ENCODE results near the gene NOS2. TPM values are rescaled to one million over a fixed set of nuclear protein-coding genes. Genes with fewer than 3 reads are reported as not detected.

Gene NOS2
- total RNA-seq, 1 donor from 2014 or later, result not detected

DNA sequence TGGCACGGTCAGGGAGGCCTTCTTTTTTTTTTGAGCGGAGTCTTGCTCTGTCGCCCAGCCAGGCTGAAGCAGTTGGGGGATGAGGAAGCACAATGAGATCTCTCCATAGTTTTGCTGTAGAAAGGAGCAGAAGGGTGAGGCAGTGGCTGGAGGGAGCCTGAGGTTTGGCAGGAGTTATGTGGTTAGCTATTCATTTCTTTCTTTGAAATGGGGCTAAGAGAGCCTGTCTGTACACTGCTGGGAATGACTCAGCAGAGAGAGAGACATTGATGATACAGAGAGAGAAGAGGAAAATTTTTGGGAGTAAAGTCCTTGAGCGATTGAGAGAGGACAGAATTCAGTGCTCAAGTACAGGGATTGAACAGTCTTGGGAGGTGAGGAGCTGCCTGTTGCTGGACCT lies 22.1 kb downstream of the NOS2 start:
- H3K36me3 ChIP-seq, result no peaks in the 10 kb centered on the region
- intact Hi-C loops (cut with DNase I), result no loop called here
- no peaks in the 10 kb centered on the region for H3K9me3 ChIP-seq
- H3K27ac ChIP-seq, result no peak overlapping the region
- TF ChIP-seq, protein P1, sequence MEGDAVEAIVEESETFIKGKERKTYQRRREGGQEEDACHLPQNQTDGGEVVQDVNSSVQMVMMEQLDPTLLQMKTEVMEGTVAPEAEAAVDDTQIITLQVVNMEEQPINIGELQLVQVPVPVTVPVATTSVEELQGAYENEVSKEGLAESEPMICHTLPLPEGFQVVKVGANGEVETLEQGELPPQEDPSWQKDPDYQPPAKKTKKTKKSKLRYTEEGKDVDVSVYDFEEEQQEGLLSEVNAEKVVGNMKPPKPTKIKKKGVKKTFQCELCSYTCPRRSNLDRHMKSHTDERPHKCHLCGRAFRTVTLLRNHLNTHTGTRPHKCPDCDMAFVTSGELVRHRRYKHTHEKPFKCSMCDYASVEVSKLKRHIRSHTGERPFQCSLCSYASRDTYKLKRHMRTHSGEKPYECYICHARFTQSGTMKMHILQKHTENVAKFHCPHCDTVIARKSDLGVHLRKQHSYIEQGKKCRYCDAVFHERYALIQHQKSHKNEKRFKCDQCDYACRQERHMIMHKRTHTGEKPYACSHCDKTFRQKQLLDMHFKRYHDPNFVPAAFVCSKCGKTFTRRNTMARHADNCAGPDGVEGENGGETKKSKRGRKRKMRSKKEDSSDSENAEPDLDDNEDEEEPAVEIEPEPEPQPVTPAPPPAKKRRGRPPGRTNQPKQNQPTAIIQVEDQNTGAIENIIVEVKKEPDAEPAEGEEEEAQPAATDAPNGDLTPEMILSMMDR (IDR thresholded peaks at IDR 0.05), result no peak
- H3K4me1 ChIP-seq, result no peaks in the 10 kb centered on the region
- no peak overlapping the region for H3K4me3 ChIP-seq
- no peaks in the 10 kb centered on the region for H3K27me3 ChIP-seq
- DNase-seq (ENCODE audit: low spot score in 2 of 2), result no peak

DNA sequence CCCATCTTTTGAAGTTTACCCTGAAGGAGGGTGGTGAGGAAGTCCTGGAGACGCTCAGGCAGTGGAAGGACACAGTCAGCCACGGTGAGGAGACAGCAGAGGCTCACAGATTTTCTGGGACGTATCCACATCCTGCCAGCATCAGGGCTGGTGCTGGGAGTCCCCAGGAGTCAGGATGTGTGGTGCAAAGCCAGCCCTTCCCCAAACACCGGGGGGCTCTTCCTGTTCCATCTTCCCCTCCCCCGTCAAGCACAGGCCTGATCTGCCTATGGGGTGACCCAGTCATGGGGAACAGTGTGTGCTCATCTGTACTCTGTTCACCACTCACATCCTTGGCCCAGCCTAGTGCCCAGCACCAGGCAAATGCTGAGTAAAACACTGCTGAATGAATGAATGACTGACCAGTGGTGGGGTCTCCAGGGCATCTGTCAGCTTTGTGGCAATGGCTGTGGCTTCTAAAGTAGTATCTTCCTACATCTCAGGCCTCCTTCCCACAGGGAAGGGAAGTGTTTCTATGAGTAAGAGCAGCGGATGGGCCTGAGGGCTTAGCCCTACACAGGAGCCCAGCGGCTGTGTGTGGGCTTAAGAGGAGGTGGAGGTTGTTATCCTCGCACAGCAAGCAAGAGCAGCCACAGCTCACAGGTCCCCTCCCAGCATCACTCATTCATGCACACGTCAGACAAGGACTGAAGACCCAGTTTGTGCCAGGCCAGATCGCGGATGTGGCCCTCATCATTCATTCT lies 23.3 kb downstream of the NOS2 start:
- TF ChIP-seq, protein P1 (IDR thresholded peaks at IDR 0.05), result no peak
- H3K27me3 ChIP-seq, result no peaks in the 10 kb centered on the region
- DNase-seq (ENCODE audit: low spot score in 2 of 2), result no peak
- no peaks in the 10 kb centered on the region for H3K4me1 ChIP-seq
- H3K4me3 ChIP-seq, result no peak overlapping the region
- intact Hi-C loops (cut with DNase I), result no loop called here
- H3K27ac ChIP-seq, result no peak overlapping the region
- no peaks in the 10 kb centered on the region for H3K36me3 ChIP-seq
- H3K9me3 ChIP-seq, result no peaks in the 10 kb centered on the region

DNA sequence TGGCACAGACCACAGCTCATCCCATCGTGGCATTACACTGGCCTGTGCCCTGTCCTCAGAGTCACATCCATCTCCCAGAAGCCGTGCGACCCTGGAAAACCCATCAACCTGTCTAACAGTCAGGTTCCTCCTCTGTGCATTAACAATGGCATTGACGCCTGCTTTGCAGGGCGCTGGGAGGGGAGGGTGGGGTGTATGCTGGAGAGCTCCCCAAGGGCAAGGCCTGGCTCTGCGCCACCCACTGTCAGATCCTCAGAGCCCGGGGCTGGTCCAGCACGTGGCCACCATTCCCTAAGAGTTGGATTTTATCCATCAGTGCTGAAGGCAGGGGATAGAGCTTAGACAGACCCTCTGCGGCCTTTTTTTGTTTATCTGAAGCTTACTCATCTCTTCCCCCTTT lies 28.7 kb downstream of the NOS2 start:
- Histone ChIP-seq H3K9me3 (no peaks in the 10 kb centered on the region), H3K4me1 (no peaks in the 10 kb centered on the region)
- TF ChIP-seq, protein P1 (IDR thresholded peaks at IDR 0.05), result no peak

DNA sequence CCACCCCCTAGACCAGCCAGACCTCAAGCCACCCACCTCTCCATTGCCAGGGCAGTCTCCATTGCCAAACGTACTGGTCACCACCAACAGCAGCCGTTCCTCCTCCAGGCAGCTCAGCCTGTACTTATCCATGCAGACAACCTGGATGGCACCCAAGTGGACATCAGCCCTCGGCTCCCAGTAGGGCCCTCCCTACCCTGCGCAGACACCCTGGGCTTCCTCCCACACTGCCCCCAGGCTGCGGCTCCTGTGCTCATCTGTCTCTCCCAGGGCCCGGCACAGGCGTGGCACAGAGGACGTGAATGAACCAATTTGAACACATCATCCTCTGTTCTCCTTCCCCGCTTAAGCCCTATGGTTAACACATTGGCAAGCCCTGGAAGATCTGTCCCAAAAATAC lies 29.5 kb downstream of the NOS2 start:
- DNase-seq (ENCODE audit: low spot score in 2 of 2), result no peak
- no peak overlapping the region for H3K4me3 ChIP-seq
- H3K36me3 ChIP-seq, result no peaks in the 10 kb centered on the region
- no peak overlapping the region for H3K27ac ChIP-seq
- H3K4me1 ChIP-seq, result no peaks in the 10 kb centered on the region
- intact Hi-C loops (cut with DNase I), result no loop called here
- H3K27me3 ChIP-seq, result no peaks in the 10 kb centered on the region
- no peaks in the 10 kb centered on the region for H3K9me3 ChIP-seq
- TF ChIP-seq, protein P1 (IDR thresholded peaks at IDR 0.05), result no peak

More for the DNA sequence above, 28.7 kb downstream of the NOS2 start:
- H3K4me3 ChIP-seq, result no peak overlapping the region
- DNase-seq (ENCODE audit: low spot score in 2 of 2), result no peak
- H3K27me3 ChIP-seq, result no peaks in the 10 kb centered on the region
- H3K36me3 ChIP-seq, result no peaks in the 10 kb centered on the region
- H3K27ac ChIP-seq, result no peak overlapping the region
- intact Hi-C loops (cut with DNase I), result no loop called here

DNA sequence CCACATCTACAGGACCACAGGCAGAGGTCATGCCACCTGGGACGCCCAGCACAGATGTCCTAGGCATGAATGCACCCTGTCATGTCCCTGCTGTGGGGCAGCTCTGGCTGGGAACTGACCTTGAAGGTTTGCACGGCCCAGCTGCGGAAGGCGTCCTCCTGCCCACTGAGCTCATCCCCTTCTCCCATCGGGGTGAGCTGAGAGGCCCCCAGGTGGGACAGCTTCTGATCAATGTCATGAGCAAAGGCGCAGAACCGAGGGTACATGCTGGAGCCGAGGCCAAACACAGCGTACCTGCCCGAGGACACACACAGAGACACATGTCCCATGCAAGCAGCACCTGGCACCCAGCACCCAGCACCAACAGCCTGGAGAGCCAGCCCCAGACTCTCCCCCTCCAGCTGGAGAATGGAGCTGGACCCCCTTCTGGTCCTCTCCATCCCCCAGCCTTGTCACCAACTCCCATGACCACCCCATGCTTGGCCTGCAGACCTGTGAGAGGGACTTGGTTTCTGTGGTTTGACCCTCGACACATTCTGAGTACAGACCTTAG lies 31.4 kb downstream of the NOS2 start:
- H3K36me3 ChIP-seq, result no peaks in the 10 kb centered on the region
- no peak overlapping the region for H3K27ac ChIP-seq
- H3K9me3 ChIP-seq, result no peaks in the 10 kb centered on the region
- DNase-seq (ENCODE audit: low spot score in 2 of 2), result no peak
- no peaks in the 10 kb centered on the region for H3K4me1 ChIP-seq
- H3K27me3 ChIP-seq, result no peaks in the 10 kb centered on the region
- no peak overlapping the region for H3K4me3 ChIP-seq
- TF ChIP-seq, protein P1 (IDR thresholded peaks at IDR 0.05), result no peak
- intact Hi-C loops (cut with DNase I), result no loop called here
